ENCODE data around the gene FOXJ2.

GRCh38 chr12:8096281-8096915 lies 63.9 kb downstream of the FOXJ2 start:
- TF ChIP-seq CTCF (IDR thresholded peaks at IDR 0.05) (no peak), POLR2AphosphoS5 (IDR thresholded peaks at IDR 0.05) (no peak), POLR2A (IDR thresholded peaks at IDR 0.05) (no peak)
